NCI-H82 treated with DMSO at 0.1 percent for 48 hours (cell line): Measurements from ENCODE around the gene SUMO1.

ENCODE experiments used
- DNase-seq: peaks from one replicate; lab custom pipeline; 2025; ENCODE audit not compliant: unreplicated experiment; lab: John Stamatoyannopoulos, UW

The SUMO1 gene

GRCh38 chr2:202201220-202202160 lies 36.9 kb downstream of the SUMO1 start:
- no peak for DNase-seq

- DNase-seq, result no peak
These were observed 41.7 kb downstream of the SUMO1 start for GRCh38 chr2:202196727-202197126.

- no peak for DNase-seq
These were observed 44.0 kb downstream of the SUMO1 start for GRCh38 chr2:202194418-202194817.

GRCh38 chr2:202193881-202194353 lies 44.5 kb downstream of the SUMO1 start:
- no peak for DNase-seq

- no peak for DNase-seq
These were observed 45.1 kb downstream of the SUMO1 start for GRCh38 chr2:202193305-202193704.

- no peak for DNase-seq
These were observed 50.8 kb downstream of the SUMO1 start for GRCh38 chr2:202187570-202187969.

- DNase-seq, result no peak
These were observed 51.7 kb downstream of the SUMO1 start for GRCh38 chr2:202186641-202187202.

- DNase-seq, result peak; percentile 92
These were observed 53.2 kb downstream of the SUMO1 start for GRCh38 chr2:202185156-202185555.

- no peak for DNase-seq
These were observed 53.8 kb downstream of the SUMO1 start for GRCh38 chr2:202184557-202184956.

- DNase-seq, result peak; percentile 63
These were observed 59.9 kb downstream of the SUMO1 start for GRCh38 chr2:202178346-202178958.

- no peak for DNase-seq
These were observed 65.8 kb downstream of the SUMO1 start for GRCh38 chr2:202172439-202173211.

GRCh38 chr2:202171241-202171825 lies 67.1 kb downstream of the SUMO1 start:
- DNase-seq, result no peak

GRCh38 chr2:202169832-202170424 lies 68.5 kb downstream of the SUMO1 start:
- DNase-seq, result no peak

GRCh38 chr2:202169131-202169530 lies 69.3 kb downstream of the SUMO1 start:
- DNase-seq, result no peak

GRCh38 chr2:202165945-202166344 lies 72.5 kb downstream of the SUMO1 start:
- peak; percentile 25 for DNase-seq

GRCh38 chr2:202165208-202165607 lies 73.2 kb downstream of the SUMO1 start:
- no peak for DNase-seq

- peak; percentile 79 for DNase-seq
These were observed 74.0 kb downstream of the SUMO1 start for GRCh38 chr2:202164411-202164810.

GRCh38 chr2:202161151-202161835 lies 77.1 kb downstream of the SUMO1 start:
- DNase-seq, result no peak

- no peak for DNase-seq
These were observed 79.6 kb downstream of the SUMO1 start for GRCh38 chr2:202158796-202159195.
